Central memory CD8-positive, alpha-beta T cell (primary cell): ENCODE results near the gene ATG10.
"Not testable (repeated sequence)": the region's sequence is repeated elsewhere in the genome, so short reads cannot be mapped to it uniquely, and the experiment has no call there.

Experiments
- ATAC-seq: fragments of 150-1000 bp; cut with Tn5 transposase; replicated peaks from 2 replicates; pipeline ENCODE4 v1.10.0; 2022; ENCODE audit warnings: mild to moderate bottlenecking, moderate FRiP score, moderate number of reproducible peaks; ENCODE audit not compliant: poor library complexity, severe bottlenecking; ENCODE audit errors: extremely low read depth
- DNase-seq, 2 donors: peaks; one replicate each; pipeline ENCODE4 v3.0.0; 2021; ENCODE audit warnings: low spot score in 2 of 2
- H3K27ac Mint-ChIP-seq: one replicate; pipeline ENCODE4 v1.8.0; 2022; ENCODE audit warnings: low read depth, mild to moderate bottlenecking, moderate library complexity, mixed read lengths
- H3K27me3 Mint-ChIP-seq: one replicate; pipeline ENCODE4 v1.8.0; 2022; ENCODE audit warnings: mixed read lengths
- H3K36me3 Mint-ChIP-seq: one replicate; pipeline ENCODE4 v1.8.0; 2022; ENCODE audit warnings: mild to moderate bottlenecking, moderate library complexity, mixed read lengths; ENCODE audit not compliant: insufficient read depth
- H3K4me1 Mint-ChIP-seq: one replicate; pipeline ENCODE4 v1.8.0; 2022; ENCODE audit warnings: mixed read lengths
- H3K4me3 Mint-ChIP-seq: one replicate; pipeline ENCODE4 v1.8.0; 2022; ENCODE audit warnings: mild to moderate bottlenecking, moderate library complexity, mixed read lengths
- H3K9me3 Mint-ChIP-seq: one replicate; pipeline ENCODE4 v1.8.0; 2022; ENCODE audit warnings: mixed read lengths

Gene ATG10

DNA sequence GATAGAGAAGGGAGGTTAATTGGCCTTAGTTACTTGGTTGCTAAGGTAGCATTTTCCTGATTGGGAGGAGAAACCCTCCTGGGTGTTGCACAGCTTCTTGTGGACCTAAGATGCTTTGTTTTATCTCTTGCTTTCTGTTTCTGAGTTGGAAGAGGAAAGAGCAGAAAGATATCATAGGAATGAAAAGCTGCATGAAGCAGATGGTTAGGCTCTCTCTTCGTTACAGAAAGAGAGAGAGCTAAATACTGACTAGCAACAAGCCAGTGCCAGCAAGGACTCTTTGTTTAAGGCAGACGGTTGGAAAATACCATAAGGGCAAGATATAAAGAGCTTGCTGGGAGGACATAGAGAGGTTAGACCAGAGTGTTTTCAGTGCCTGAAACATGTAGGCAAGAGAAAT is 103.1 kb downstream of the ATG10 start:
- ATAC-seq (no peak), DNase-seq (no peak)
- no peak overlapping the region for H3K27ac Mint-ChIP-seq
- peaks cover 1% of the 10 kb centered on the region for H3K36me3 Mint-ChIP-seq
- no peaks in the 10 kb centered on the region for H3K27me3 Mint-ChIP-seq
- H3K9me3 Mint-ChIP-seq, result no peaks in the 10 kb centered on the region
- no peak overlapping the region for H3K4me3 Mint-ChIP-seq
- H3K4me1 Mint-ChIP-seq, result no peaks in the 10 kb centered on the region

DNA sequence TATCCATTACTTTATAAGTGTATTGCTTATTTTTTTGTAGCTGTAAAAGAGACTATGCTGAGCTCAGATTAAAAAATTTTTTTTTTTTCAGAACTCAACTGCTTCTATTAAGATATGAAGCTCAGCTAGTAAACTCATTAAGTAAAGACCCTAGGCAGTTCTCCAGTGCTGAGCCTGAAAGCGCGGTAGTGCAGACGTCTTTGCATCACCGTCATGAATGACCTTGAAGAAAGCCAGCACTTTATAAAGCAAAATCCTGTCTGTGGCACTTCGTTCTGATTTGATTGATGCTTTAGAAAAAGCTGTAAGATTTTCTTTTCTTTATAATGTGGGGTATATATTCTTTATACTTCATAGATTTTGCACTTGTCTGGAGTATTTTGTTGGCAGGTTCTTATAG is 105.7 kb downstream of the ATG10 start:
- peaks cover 2% of the 10 kb centered on the region for H3K36me3 Mint-ChIP-seq
- H3K27me3 Mint-ChIP-seq, result no peaks in the 10 kb centered on the region
- no peaks in the 10 kb centered on the region for H3K9me3 Mint-ChIP-seq
- DNase-seq, result no peak
- no peak overlapping the region for H3K27ac Mint-ChIP-seq
- no peak overlapping the region for H3K4me3 Mint-ChIP-seq
- no peak for ATAC-seq
- H3K4me1 Mint-ChIP-seq, result no peaks in the 10 kb centered on the region

DNA sequence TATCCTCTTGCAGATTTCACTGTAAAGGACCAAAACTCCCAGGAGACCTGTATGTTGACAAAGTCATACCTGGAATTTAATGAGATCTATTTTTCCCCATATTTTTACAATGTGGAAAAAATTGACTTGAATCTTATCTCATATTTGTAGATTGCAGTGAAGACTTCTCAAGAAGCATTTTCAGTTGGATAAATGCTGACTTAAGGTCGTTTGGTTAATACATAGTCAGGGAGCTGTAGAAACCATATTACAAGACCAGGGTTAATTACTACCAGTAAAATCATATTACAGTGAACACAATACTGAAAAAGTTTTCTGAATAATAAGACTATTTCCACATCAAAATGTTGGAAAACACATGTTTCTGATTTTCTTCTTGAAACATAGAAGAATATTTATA is 119.8 kb downstream of the ATG10 start:
- Mint-ChIP-seq H3K9me3 (no peaks in the 10 kb centered on the region), H3K4me3 (no peak overlapping the region)

DNA sequence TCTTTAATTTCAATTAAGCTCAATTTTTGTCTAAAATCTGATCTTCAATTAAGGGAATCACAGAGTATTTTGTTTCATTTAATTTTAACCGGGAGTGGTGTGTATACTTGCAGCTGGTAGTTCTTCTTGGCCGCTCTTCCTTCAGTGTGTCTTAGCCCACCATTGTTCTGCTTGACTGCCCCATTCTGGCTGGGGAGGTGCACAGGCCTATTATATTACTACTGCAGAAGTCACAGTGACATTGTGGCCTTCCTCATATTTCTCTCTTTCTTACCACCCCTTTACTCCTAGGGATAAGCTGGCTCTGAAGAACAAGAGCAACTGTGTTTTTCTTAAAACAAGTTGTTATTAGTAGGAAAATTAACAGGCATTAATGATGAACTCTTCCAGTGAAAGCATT is 123.7 kb downstream of the ATG10 start:
- no peak for ATAC-seq
- Mint-ChIP-seq H3K27ac (no peak overlapping the region), H3K4me3 (no peak overlapping the region), H3K9me3 (no peaks in the 10 kb centered on the region), H3K36me3 (peaks cover 3% of the 10 kb centered on the region), H3K4me1 (no peaks in the 10 kb centered on the region), H3K27me3 (no peaks in the 10 kb centered on the region)
- DNase-seq, result no peak

More for the DNA sequence above, 119.8 kb downstream of the ATG10 start:
- no peaks in the 10 kb centered on the region for H3K36me3 Mint-ChIP-seq
- DNase-seq, result no peak
- H3K27me3 Mint-ChIP-seq, result no peaks in the 10 kb centered on the region
- H3K4me1 Mint-ChIP-seq, result no peaks in the 10 kb centered on the region
- no peak for ATAC-seq
- no peak overlapping the region for H3K27ac Mint-ChIP-seq

DNA sequence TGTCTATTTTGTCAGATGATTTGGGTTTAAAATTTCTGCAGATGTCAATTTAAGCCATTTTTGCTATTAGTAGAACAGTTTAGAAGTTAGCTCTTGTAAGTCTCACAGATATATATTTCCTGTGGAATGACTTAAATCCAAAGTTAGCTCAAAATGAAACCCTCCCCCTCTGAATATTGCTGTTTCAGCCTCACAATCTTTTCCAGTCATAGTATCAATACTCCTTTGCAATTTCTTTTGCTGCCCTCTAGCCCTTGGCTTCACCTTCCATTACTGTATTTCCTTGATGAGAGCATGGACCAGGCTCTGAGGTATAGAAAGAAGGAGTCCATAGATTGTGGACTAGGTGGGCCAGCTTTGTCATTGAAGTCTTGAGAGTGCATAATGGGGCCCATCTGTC is 124.4 kb downstream of the ATG10 start:
- DNase-seq (no peak), ATAC-seq (no peak)
- Mint-ChIP-seq H3K27ac (no peak overlapping the region), H3K36me3 (peaks cover 3% of the 10 kb centered on the region), H3K4me3 (no peak overlapping the region), H3K9me3 (no peaks in the 10 kb centered on the region), H3K27me3 (no peaks in the 10 kb centered on the region), H3K4me1 (no peaks in the 10 kb centered on the region)

DNA sequence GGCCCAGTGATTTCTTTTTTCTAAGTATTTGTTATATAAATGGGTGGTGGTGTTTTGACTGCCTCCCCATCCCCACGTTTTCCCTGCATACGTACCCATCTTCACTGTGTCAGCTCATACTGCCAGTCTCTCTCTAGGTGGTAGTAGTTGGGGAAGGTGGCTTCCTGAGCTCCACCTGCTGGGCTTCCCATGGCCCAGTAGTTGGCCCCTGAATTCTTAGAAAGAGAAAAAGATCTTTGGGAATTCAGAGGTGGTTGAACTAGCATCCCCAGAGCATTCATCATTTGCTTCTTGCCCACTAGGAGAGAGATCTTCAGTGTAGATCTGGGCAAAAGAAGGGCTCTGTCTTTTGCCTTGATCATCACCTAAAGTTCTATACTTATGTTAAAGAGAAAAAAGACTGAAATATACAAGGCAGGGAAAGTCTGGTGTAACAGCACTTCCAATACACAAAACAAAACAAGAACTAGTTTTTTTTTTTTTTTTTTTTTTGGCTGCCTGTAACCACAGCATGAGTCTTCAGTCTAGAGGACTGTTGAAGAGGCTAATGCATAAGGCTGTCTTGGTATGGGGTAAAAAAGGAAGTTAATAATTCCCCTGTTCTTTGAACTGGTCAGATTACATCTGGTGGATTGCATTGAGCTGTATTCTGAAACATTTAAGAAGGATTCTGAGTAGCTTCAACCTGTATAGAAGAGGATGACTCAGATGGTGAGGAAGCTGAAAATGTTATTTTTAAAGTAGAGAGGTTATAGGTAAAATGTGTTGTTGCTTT is 128.7 kb downstream of the ATG10 start:
- DNase-seq (no peak), ATAC-seq (no peak)
- Mint-ChIP-seq H3K27ac (no peak overlapping the region), H3K4me1 (no peaks in the 10 kb centered on the region), H3K36me3 (peaks cover 3% of the 10 kb centered on the region), H3K27me3 (no peaks in the 10 kb centered on the region), H3K9me3 (no peaks in the 10 kb centered on the region), H3K4me3 (no peak overlapping the region)

DNA sequence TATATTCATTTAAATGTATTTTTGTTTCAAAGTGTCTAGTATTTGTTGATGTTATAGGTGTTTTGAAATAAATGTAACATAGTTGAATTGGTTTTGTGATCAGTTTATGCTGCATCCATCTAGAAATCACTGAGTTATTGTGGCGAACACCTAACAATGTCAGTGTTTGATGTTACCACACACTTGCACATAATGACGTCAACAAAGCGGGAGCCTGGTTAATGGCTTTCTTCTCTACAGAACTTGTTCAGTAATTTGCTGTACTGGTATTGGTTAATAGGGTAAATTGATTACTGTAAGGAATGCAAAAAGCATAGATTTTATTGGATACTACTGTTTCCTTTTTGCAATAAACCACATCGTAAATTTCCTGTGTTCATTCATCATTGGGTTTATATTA is 133.0 kb downstream of the ATG10 start:
- Mint-ChIP-seq H3K4me1 (peaks cover 7% of the 10 kb centered on the region), H3K36me3 (no peaks in the 10 kb centered on the region), H3K27me3 (no peaks in the 10 kb centered on the region), H3K4me3 (no peak overlapping the region), H3K27ac (no peak overlapping the region), H3K9me3 (no peaks in the 10 kb centered on the region)
- ATAC-seq (peak; percentile 65), DNase-seq (no peak)

DNA sequence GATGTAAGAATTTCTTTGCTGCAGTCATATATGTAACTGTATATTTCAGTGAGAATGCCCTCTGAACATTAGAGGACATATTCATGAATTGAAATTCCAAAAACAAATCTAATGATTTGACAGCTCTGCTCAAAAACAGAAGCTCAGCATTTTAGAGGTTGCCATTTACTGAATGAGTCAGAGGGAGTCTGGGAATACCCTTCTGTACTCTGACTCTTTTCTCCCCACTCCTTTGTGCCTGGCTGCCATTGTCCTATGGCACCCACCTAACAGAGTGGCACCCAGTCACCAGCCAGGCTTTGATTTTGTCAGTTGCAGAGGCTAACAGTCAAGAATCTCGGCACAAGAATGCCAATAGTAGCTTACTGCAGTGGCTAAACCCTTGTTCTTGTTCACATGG is 133.6 kb downstream of the ATG10 start:
- Mint-ChIP-seq H3K4me1 (peaks cover 7% of the 10 kb centered on the region), H3K36me3 (no peaks in the 10 kb centered on the region), H3K9me3 (no peaks in the 10 kb centered on the region), H3K4me3 (no peak overlapping the region), H3K27me3 (no peaks in the 10 kb centered on the region), H3K27ac (no peak overlapping the region)
- no peak for DNase-seq
- no peak for ATAC-seq

DNA sequence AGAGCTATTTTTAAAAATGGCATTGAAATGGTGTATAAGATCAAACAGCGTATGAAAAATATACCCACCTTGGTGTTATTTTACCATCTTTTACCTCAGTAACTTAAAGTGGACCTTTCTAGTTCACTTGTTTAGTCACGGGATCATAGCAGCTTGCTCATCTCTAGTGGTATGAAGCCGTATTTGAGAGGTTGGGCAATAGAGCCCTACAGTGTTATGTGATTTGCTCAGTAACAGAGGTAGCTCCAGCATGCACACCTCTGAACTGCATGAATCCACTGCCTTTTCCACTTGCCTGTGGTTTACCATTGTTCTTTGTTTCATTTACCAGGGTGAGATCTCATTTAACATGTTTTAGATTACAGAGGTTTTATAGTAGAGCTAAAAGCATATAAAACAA is 134.4 kb downstream of the ATG10 start:
- Mint-ChIP-seq H3K36me3 (no peaks in the 10 kb centered on the region), H3K27me3 (no peaks in the 10 kb centered on the region), H3K4me1 (peaks cover 7% of the 10 kb centered on the region), H3K27ac (no peak overlapping the region), H3K4me3 (no peak overlapping the region), H3K9me3 (no peaks in the 10 kb centered on the region)
- no peak for DNase-seq
- no peak for ATAC-seq

DNA sequence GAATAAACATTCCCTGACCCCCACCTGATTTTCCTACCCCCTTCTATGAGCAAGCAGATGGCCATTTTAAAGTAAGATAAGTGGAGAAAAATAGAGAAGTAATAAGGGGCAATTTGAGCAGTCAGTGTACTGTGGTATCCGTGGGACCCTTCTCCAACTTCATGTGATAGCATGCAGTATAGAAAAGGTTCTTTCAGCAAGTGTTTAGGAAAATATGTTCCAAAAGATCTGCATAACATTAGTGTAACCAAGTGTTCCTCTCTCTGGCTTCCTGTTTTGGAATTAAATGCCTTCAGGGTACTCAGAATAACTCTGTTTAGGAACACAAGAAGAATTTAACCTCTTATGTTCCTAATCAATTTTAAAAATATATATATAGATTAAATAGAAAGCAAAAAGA is 134.9 kb downstream of the ATG10 start:
- Mint-ChIP-seq H3K4me3 (no peak overlapping the region), H3K27ac (no peak overlapping the region), H3K9me3 (no peaks in the 10 kb centered on the region), H3K4me1 (peaks cover 7% of the 10 kb centered on the region), H3K36me3 (no peaks in the 10 kb centered on the region), H3K27me3 (no peaks in the 10 kb centered on the region)
- ATAC-seq, result no peak
- DNase-seq, result no peak

DNA sequence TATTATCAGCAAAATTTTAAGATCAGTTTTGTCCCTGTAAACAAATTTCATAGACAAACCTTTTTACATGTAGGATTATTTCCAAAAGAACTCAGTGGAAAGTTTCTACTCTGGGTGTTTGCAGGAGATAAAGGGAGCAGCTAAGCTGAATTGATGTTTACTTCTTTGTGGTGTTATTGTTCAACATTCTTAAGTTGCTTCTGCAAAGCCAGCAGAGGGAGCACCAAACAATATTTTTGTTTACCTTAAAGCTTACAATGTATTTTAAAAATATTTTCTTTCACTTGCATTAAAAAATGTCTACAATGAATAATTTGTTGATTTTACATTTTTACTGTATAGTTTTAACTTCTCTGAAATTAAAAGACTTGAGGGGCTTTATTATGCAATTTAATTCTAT is 135.4 kb downstream of the ATG10 start:
- Mint-ChIP-seq H3K36me3 (no peaks in the 10 kb centered on the region), H3K9me3 (no peaks in the 10 kb centered on the region), H3K4me3 (no peak overlapping the region), H3K27me3 (no peaks in the 10 kb centered on the region), H3K4me1 (peaks cover 7% of the 10 kb centered on the region), H3K27ac (no peak overlapping the region)
- ATAC-seq, result no peak
- no peak for DNase-seq

DNA sequence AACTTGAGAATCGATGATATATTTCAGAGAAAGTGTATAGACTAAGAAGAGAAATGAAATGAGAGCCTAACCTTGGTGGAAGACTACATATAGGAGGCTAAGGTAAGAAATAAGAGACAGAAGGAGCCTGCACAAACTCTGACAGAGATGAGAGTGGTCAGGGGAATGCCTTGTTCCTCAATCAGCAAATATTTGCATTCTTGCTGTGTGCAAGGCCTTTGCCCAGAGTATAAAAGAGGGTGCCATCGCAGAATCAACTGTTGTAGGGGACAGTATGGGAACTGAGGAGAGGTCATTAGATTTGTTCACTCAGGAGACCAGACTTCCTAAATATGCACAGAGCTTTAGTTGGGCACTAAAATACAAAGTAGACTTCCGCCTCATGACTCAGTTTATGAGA is 137.2 kb downstream of the ATG10 start:
- H3K27me3 Mint-ChIP-seq, result no peaks in the 10 kb centered on the region
- ATAC-seq (no peak), DNase-seq (no peak)
- no peaks in the 10 kb centered on the region for H3K9me3 Mint-ChIP-seq
- H3K4me1 Mint-ChIP-seq, result peaks cover 7% of the 10 kb centered on the region
- H3K27ac Mint-ChIP-seq, result no peak overlapping the region
- no peak overlapping the region for H3K4me3 Mint-ChIP-seq
- H3K36me3 Mint-ChIP-seq, result no peaks in the 10 kb centered on the region

DNA sequence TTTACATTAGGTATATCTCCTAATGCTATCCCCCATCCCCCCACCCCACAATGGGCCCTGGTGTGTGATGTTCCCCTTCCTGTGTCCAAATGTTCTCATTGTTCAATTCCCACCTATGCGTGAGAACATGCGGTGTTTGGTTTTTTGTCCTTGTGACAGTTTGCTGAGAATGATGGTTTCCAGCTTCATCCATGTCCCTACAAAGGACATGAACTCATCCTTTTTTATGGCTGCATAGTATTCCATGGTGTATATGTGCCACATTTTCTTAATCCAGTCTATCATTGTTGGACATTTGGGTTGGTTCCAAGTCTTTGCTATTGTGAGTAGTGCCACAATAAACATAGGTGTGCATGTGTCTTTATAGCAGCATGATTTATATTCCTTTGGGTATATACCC is 138.1 kb downstream of the ATG10 start:
- H3K4me1 Mint-ChIP-seq, H3K27ac Mint-ChIP-seq, H3K4me3 Mint-ChIP-seq, ATAC-seq, H3K36me3 Mint-ChIP-seq, DNase-seq, H3K9me3 Mint-ChIP-seq, H3K27me3 Mint-ChIP-seq: not testable (repeated sequence)
